Measurements from ENCODE around the gene ABCC8. TPM values are rescaled to one million over a fixed set of nuclear protein-coding genes. Genes with fewer than 3 reads are reported as not detected.

The ABCC8 gene
- total RNA-seq, 1 experiment from 2014 or later, result 2.4 TPM

DNA sequence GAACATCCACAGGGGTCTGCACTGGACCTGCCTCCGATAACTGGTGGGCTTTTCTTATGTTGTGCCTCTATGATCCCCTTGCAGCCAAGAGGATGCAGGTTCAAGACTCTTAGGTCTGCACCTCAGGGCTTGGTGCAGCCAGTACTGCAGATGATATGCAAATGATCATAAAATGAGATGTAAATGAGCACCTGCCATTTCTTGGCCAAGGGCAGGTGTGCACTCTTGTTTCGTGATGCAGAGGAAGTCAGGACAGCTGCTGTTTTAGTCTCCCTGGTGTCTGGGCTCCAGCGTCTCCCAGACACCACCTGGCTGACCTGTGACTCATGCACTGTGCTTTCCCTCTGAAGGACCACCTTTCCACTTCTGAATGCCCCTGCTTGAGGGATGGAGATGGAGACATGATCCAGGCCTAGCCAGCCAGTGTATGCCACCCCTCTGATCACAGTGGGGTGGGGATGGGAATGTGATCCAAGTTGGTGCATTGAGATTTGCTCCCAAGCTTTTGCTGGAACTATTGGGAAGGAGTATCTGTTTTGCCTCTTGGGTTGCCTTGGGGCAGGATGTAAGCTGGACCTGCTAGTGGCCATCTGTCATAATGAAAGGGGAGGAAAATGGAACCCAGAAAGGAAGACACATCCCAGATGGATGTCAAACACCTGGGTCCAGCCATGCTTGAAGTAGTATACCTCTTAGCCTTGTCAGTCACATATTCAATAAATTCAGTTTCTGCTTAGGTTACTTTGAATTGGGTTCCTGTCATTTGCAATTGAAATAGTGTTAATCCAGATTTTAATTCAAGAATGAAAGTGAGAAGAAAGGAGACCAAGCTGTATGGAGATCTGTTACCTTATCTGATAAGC, 84.9 kb downstream of the ABCC8 start:
- H3K56ac ChIP-seq (ENCODE audit: insufficient read length, low read depth, low read length), result no peak overlapping the region
- Mint-ChIP-seq H3K9me3 (0 out of 5 replicates have a peak, but pooled peaks cover 0 to 3% of the 10 kb centered on the region in 2 experiments), H3K36me3 (ENCODE audit: insufficient read depth in 1 of 3, low read depth in 3 of 3) (peaks cover 7 to 9% (median 8%) of the 10 kb centered on the region in 3 experiments; a peak in 6 of 7 replicates), H3K27ac (no peak overlapping the region), H3K27me3 (ENCODE audit: low read depth) (peaks cover 31% of the 10 kb centered on the region), H3K4me3 (no peak overlapping the region), H3K4me1 (peaks cover 6 to 12% of the 10 kb centered on the region in 2 experiments)
- no peak overlapping the region for H4K91ac ChIP-seq (ENCODE audit: insufficient read length, low read depth, low read length)
- no peak overlapping the region for H4K8ac ChIP-seq (replicated peaks; ENCODE audit: insufficient read length, low read depth, low read length)
- no peaks in the 10 kb centered on the region for H3K79me2 ChIP-seq (ENCODE audit: insufficient read depth, low read length)
- H3K4me1 ChIP-seq (ENCODE audit: insufficient read depth, low read length), result no peaks in the 10 kb centered on the region; the same call in 1 of the 2 replicates
- H2BK15ac ChIP-seq (ENCODE audit: low read depth, low read length), result no peak overlapping the region
- no peak overlapping the region for H3K4me2 ChIP-seq (ENCODE audit: insufficient read depth, insufficient read length, low read length)
- no peak overlapping the region for H3K18ac ChIP-seq (ENCODE audit: insufficient read length, low read depth, low read length)
- H2BK5ac ChIP-seq (ENCODE audit: insufficient read length, low read length), result no peak overlapping the region
- TF ChIP-seq CTCF (conservative IDR thresholded peaks at IDR 0.05), result no peak
- no peak overlapping the region for H3K14ac ChIP-seq (ENCODE audit: insufficient read depth, low read length)
- no peak overlapping the region for H4K5ac ChIP-seq (ENCODE audit: insufficient read length, low read depth, low read length)
- no peak overlapping the region for H3K9ac ChIP-seq (ENCODE audit: extremely low read depth, insufficient read length, low read length)
- H3K4ac ChIP-seq (ENCODE audit: low read depth, low read length), result no peak overlapping the region
- H2AK5ac ChIP-seq (ENCODE audit: insufficient read length, low read length), result no peak overlapping the region
- no peak overlapping the region for H2AFZ ChIP-seq (ENCODE audit: low read length)
- no peak overlapping the region for H3T11ph ChIP-seq (ENCODE audit: low read length)
- WGBS (ENCODE audit: extremely low coverage, insufficient read length, low lambda C conversion rate), result no CpG with 5 or more reads among the region's 3 CpGs
- H3K79me1 ChIP-seq (ENCODE audit: insufficient read depth, low read depth, low read length, poor library complexity, severe bottlenecking), result no peaks in the 10 kb centered on the region
- no peak overlapping the region for H2BK120ac ChIP-seq (ENCODE audit: low read depth, low read length, poor library complexity, severe bottlenecking)
- H2BK12ac ChIP-seq (ENCODE audit: insufficient read length, low read depth, low read length), result no peak overlapping the region
- DNase-seq, result no peak
- H3K9me3 ChIP-seq (ENCODE audit: control insufficient read depth, low read depth, low read length), result no peaks in the 10 kb centered on the region
- no peaks in the 10 kb centered on the region for H3K23me2 ChIP-seq (ENCODE audit: insufficient read length, low read depth, low read length, poor library complexity, severe bottlenecking)
- H4K20me1 ChIP-seq (ENCODE audit: control insufficient read depth, insufficient read depth, insufficient read length), result no peaks in the 10 kb centered on the region
- H2BK20ac ChIP-seq (ENCODE audit: low read depth, low read length, poor library complexity, severe bottlenecking), result no peak overlapping the region
- no peak overlapping the region for H3K27ac ChIP-seq (ENCODE audit: insufficient read length, low read depth, low read length)
- H3K27me3 ChIP-seq (ENCODE audit: insufficient read depth, low read length), result no peaks in the 10 kb centered on the region
- H3K23ac ChIP-seq (ENCODE audit: insufficient read length, low read depth, low read length), result no peak overlapping the region

All from H9 (cell line).